AG09309 (cell line): ENCODE data around the gene ATG9A.

Source experiments
- DNase-seq: peaks from one replicate; pipeline ENCODE4 v3.0.0-alpha.2; 2010; ENCODE audit warnings: low read depth
- H3K4me3 ChIP-seq: 2 replicates; pipeline ENCODE4 v1.5.1; 2011; ENCODE audit warnings: mild to moderate bottlenecking, low read depth, low read length, moderate library complexity; ENCODE audit not compliant: control insufficient read depth
- TF ChIP-seq, protein P1 (sequence below): IDR thresholded peaks from 2 replicates; pipeline ENCODE4 v1.5.1; 2011; ENCODE audit warnings: mild to moderate bottlenecking, low read depth, low read length, inconsistent platforms; ENCODE audit not compliant: insufficient read depth, control insufficient read depth; ENCODE audit errors: missing control alignments

ATG9A gene

DNA sequence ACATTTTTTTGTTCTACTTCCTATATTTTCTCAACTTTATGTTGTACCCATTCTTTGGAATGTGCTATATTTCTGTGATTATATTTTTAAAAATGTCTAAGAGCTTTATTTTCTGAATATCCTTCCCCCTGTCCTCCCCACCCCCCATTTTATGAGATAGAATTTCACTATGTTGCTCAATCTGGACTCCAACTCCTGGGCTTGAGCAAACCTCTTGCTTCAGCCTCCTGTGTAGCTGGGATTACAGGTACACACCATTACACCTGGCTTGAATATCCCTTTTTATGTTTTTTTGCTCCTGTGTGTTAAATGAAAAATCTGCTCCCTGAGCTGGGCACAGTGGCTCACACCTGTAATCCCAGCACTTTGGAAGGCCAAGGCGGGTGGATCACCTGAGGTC is 32.0 kb downstream of the ATG9A start:
- H3K4me3 ChIP-seq: no peak overlapping the region
- TF ChIP-seq, protein P1, sequence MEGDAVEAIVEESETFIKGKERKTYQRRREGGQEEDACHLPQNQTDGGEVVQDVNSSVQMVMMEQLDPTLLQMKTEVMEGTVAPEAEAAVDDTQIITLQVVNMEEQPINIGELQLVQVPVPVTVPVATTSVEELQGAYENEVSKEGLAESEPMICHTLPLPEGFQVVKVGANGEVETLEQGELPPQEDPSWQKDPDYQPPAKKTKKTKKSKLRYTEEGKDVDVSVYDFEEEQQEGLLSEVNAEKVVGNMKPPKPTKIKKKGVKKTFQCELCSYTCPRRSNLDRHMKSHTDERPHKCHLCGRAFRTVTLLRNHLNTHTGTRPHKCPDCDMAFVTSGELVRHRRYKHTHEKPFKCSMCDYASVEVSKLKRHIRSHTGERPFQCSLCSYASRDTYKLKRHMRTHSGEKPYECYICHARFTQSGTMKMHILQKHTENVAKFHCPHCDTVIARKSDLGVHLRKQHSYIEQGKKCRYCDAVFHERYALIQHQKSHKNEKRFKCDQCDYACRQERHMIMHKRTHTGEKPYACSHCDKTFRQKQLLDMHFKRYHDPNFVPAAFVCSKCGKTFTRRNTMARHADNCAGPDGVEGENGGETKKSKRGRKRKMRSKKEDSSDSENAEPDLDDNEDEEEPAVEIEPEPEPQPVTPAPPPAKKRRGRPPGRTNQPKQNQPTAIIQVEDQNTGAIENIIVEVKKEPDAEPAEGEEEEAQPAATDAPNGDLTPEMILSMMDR: no peak
- DNase-seq: no peak

DNA sequence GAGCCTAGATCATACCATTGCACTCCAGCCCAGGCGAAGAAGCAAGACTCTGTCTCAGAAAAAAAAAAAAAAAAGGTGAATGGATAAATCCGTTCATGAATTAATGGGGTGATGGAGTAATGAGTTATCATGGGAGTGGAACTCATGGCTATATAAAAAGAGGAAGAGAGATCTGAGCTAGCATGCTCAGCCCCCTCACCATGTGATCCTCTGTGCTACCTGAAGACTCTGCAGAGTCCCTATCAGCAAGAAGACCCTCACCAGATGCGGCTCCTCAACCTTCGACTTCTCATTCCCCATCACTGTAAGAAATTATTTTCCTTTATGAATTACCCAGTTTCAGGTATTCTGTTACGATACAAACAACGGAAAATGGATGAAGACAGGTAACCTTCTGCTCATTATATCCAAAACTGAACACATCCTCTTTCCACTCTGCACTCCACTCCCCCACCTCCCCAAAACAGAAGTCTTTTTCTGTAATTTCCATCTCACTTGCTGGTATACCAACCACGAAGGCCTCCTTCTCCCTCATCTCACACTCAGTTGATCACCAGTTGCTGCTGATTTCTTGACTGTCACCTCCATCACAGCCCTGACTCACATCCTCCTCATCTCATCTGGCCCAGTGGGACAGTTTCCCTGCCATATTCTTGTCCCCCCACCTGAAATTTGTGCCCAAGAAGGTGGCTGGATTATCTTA is 42.5 kb downstream of the ATG9A start:
- no peak overlapping the region for H3K4me3 ChIP-seq
- TF ChIP-seq, protein P1: no peak
- DNase-seq: no peak

DNA sequence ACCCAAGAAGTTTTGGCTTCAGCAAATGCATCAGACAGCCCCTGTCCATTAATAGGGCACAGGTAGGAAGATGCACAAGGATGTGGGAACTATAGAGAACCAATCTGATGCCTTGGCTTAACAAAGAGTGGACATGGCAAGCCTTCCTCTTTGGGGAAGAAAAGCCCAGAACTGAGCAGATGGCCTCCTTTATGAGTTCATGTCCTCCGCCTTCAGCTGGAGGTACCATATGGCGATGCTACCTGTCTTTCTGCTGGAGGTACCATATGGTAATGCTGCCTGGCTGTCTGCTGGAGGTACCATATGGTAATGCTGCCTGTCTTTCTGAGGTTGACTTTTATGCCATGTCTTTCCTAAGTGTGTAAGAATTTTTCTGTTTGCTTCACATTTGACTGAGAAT is 45.3 kb downstream of the ATG9A start:
- DNase-seq: no peak
- no peak overlapping the region for H3K4me3 ChIP-seq
- TF ChIP-seq, protein P1: no peak

DNA sequence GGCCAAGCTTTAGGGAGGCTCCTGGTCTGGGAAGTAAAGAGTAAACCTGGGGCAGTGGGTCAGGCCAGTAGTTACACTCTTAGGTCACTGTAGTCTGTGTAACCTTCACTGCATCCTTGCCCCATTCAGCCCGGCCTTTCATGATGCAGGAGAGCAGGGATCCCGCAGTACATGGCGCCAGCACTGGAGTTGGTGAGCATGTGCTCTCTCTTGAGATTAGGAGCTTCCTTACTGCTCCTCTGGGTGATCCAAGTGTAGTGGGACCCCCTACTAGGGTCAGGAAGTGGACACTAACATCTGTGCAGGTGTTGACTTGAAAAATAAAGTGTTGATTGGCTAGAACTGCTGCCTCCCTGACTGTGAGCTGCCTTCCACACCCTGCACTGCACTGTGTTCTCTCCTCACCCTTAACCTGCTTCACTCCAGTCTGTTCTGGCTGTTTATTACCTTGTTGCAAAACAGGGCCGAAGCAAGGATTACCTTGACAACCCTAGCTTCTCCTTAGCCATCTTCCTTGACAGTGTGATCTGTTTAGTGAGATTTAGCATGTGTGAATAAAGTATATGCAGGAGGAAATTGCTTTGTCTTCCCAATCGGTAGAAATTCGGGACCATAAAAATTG is 46.2 kb downstream of the ATG9A start:
- TF ChIP-seq, protein P1: no peak
- no peak for DNase-seq
- H3K4me3 ChIP-seq: no peak overlapping the region

DNA sequence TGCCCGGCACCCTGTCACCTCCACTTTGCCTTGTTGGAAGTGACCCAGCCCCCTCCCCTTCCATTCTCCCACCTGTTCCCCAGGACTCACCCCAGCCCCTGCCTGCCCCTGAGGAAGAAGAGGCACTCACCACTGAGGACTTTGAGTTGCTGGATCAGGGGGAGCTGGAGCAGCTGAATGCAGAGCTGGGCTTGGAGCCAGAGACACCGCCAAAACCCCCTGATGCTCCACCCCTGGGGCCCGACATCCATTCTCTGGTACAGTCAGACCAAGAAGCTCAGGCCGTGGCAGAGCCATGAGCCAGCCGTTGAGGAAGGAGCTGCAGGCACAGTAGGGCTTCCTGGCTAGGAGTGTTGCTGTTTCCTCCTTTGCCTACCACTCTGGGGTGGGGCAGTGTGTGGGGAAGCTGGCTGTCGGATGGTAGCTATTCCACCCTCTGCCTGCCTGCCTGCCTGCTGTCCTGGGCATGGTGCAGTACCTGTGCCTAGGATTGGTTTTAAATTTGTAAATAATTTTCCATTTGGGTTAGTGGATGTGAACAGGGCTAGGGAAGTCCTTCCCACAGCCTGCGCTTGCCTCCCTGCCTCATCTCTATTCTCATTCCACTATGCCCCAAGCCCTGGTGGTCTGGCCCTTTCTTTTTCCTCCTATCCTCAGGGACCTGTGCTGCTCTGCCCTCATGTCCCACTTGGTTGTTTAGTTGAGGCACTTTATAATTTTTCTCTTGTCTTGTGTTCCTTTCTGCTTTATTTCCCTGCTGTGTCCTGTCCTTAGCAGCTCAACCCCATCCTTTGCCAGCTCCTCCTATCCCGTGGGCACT is 46.9 kb downstream of the ATG9A start:
- no peak overlapping the region for H3K4me3 ChIP-seq
- DNase-seq: no peak
- TF ChIP-seq, protein P1: no peak

DNA sequence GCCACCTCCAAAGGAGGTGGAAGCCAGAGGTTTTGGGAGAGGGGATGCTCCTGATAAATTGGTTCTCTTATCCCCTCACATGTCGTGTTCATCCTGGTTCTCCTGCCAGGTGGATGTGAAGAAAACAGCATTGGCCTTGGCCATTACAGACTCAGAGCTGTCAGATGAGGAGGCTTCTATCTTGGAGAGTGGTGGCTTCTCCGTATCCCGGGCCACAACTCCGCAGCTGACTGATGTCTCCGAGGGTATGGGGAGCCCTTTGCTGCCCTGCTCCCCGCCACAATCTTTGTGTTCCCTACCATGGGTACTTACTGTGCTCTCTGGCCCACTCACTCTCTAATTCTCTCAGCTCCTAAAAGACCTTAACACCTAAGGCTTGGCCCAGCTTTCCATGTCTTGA is 47.9 kb downstream of the ATG9A start:
- DNase-seq: no peak
- H3K4me3 ChIP-seq: no peak overlapping the region
- TF ChIP-seq, protein P1: no peak
